Uterus (tissue), 4 donors: ENCODE results near the gene RGL1. TPM values are rescaled to one million over a fixed set of nuclear protein-coding genes. Genes with fewer than 3 reads are reported as not detected.

ENCODE experiments used
- DNase-seq, 2 donors: peaks; one replicate each; pipeline ENCODE4 v3.0.0-alpha.2; 2019 to 2020
- H3K27ac ChIP-seq, 2 donors: fragments of 200-600 bp; sonication (generic); 1 replicate in 1 of 2; 2 replicates in 1 of 2; pipeline ENCODE4 v1.5.1; 2016 to 2018
- H3K27me3 ChIP-seq, 2 donors: fragments of 200-600 bp; sonication (generic); one replicate each; pipeline ENCODE4 v1.5.1; 2018 to 2019; ENCODE audit warnings: control low read depth in 1 of 2
- H3K36me3 ChIP-seq, 2 donors: fragments of 200-600 bp; sonication (generic); one replicate each; pipeline ENCODE4 v1.5.1; 2019; ENCODE audit warnings: control low read depth in 1 of 2
- H3K4me1 ChIP-seq, 2 donors: fragments of 200-600 bp; sonication (generic); one replicate each; pipeline ENCODE4 v1.5.1; 2018 to 2019; ENCODE audit warnings: control low read depth in 1 of 2
- H3K4me3 ChIP-seq, 2 donors: fragments of 200-600 bp; sonication (generic); 1 replicate in 1 of 2; 2 replicates in 1 of 2; pipeline ENCODE4 v1.5.1; 2018 to 2019; ENCODE audit warnings: mild to moderate bottlenecking in 1 of 2
- H3K9me3 ChIP-seq, 2 donors: fragments of 200-600 bp; sonication (generic); one replicate each; pipeline ENCODE4 v1.5.1; 2019; ENCODE audit warnings: control low read depth in 1 of 2
- CTCF ChIP-seq, 4 experiments: fragments of 200-600 bp in 2 of 4; fragments of 450-650 bp in 2 of 4; sonication (generic) in 2 of 4; IDR thresholded peaks; one replicate each; pipeline ENCODE4 v1.5.1; 2016 to 2019; ENCODE audit warnings: antibody characterized with exemption in 4 of 4, mild to moderate bottlenecking in 2 of 4, moderate library complexity in 1 of 4
- POLR2A ChIP-seq, 2 donors: fragments of 450-650 bp; IDR thresholded peaks; one replicate each; pipeline ENCODE4 v1.6.1; 2016; ENCODE audit warnings: antibody characterized with exemption in 2 of 2, mild to moderate bottlenecking in 1 of 2, moderate library complexity in 1 of 2
- intact Hi-C: fragments of 100-400 bp; cut with DNase I; formaldehyde crosslinking; loops from one replicate; pipeline ENCODE4 v1.15.1; 2023; ENCODE audit warnings: low total_unique reads
- total RNA-seq, 4 donors: library from RNA; depleted of rRNA in 3 of 4; stranded (reverse); fragments of >200 nt in 3 of 4; gene quantifications; one replicate each; pipeline versions ENCODE4 v1.1.0 to v1.2.4, GENCODE V29; 2014 to 2023
- donor health status: DM: yes; HTN: yes; CAD: no.

RGL1 gene
- total RNA-seq, 4 donors from 2014 or later: 6.9 to 92.9 (median 16.3) TPM

- Histone ChIP-seq H3K4me3 (no peak overlapping the region), H3K27me3 (no peaks in the 10 kb centered on the region), H3K9me3 (no peaks in the 10 kb centered on the region), H3K36me3 (no peaks in the 10 kb centered on the region), H3K4me1 (no peaks in the 10 kb centered on the region), H3K27ac (no peak overlapping the region)
- DNase-seq: no peak
- intact Hi-C loops: no loop called here
- TF ChIP-seq POLR2A (IDR thresholded peaks at IDR 0.05): no peak
- no peak for TF ChIP-seq CTCF (IDR thresholded peaks at IDR 0.05)
Observed at GRCh38 chr1:183901748-183902330, 96.9 kb downstream of the RGL1 start.

- TF ChIP-seq CTCF (IDR thresholded peaks at IDR 0.05) (no peak), POLR2A (IDR thresholded peaks at IDR 0.05) (no peak)
- H3K4me1 ChIP-seq: no peaks in the 10 kb centered on the region
- H3K36me3 ChIP-seq: no peaks in the 10 kb centered on the region
- H3K27ac ChIP-seq: no peak overlapping the region
- H3K9me3 ChIP-seq: no peaks in the 10 kb centered on the region
- intact Hi-C loops: no loop called here
- H3K27me3 ChIP-seq: no peaks in the 10 kb centered on the region
- no peak overlapping the region for H3K4me3 ChIP-seq
- no peak for DNase-seq
Observed at GRCh38 chr1:183903101-183903500, 98.2 kb downstream of the RGL1 start.

- Histone ChIP-seq H3K27ac (no peak overlapping the region), H3K4me3 (no peak overlapping the region), H3K4me1 (no peaks in the 10 kb centered on the region), H3K27me3 (no peaks in the 10 kb centered on the region), H3K36me3 (no peaks in the 10 kb centered on the region), H3K9me3 (peaks cover 0 to 7% of the 10 kb centered on the region in 2 donors)
- intact Hi-C loops: no loop called here
- TF ChIP-seq CTCF (IDR thresholded peaks at IDR 0.05) (no peak), POLR2A (IDR thresholded peaks at IDR 0.05) (no peak)
- DNase-seq: no peak
Observed at GRCh38 chr1:183905508-183906113, 100.7 kb downstream of the RGL1 start.

GRCh38 chr1:183907070-183907469 lies 102.2 kb downstream of the RGL1 start:
- TF ChIP-seq POLR2A (IDR thresholded peaks at IDR 0.05): no peak
- TF ChIP-seq CTCF (IDR thresholded peaks at IDR 0.05): no peak
- Histone ChIP-seq H3K9me3 (peaks cover 0 to 7% of the 10 kb centered on the region in 2 donors), H3K36me3 (no peaks in the 10 kb centered on the region), H3K4me1 (no peaks in the 10 kb centered on the region), H3K27me3 (no peaks in the 10 kb centered on the region), H3K4me3 (no peak overlapping the region), H3K27ac (no peak overlapping the region)
- DNase-seq: no peak
- intact Hi-C loops: no loop called here

- Histone ChIP-seq H3K27ac (no peak overlapping the region), H3K9me3 (peaks cover 0 to 7% of the 10 kb centered on the region in 2 donors), H3K4me1 (no peaks in the 10 kb centered on the region), H3K36me3 (no peaks in the 10 kb centered on the region), H3K27me3 (no peaks in the 10 kb centered on the region), H3K4me3 (no peak overlapping the region)
- DNase-seq: no peak
- TF ChIP-seq POLR2A (IDR thresholded peaks at IDR 0.05): no peak
- TF ChIP-seq CTCF (IDR thresholded peaks at IDR 0.05): no peak
- intact Hi-C loops: no loop called here
Observed at GRCh38 chr1:183908079-183908478, 103.2 kb downstream of the RGL1 start.
